Peyer's patch (tissue), 4 donors: ENCODE data around the gene CTNNA2. TPM values are rescaled to one million over a fixed set of nuclear protein-coding genes. Genes with fewer than 3 reads are reported as not detected.
A peak's percentile ranks its signal among the peaks of the same experiment; 100 is the strongest.

Source experiments
- DNase-seq, 3 donors: peaks; one replicate each; pipeline ENCODE4 v3.0.0-alpha.2; 2017 to 2019
- H3K27ac ChIP-seq, 4 donors: fragments of 200-600 bp; sonication (generic); one replicate each; pipeline ENCODE4 v1.5.1; 2016 to 2019
- H3K27me3 ChIP-seq, 2 donors: fragments of 200-600 bp; sonication (generic); one replicate each; pipeline ENCODE4 v1.5.1; 2019
- H3K36me3 ChIP-seq, 3 donors: fragments of 200-600 bp; sonication (generic); one replicate each; pipeline ENCODE4 v1.5.1; 2016 to 2019
- H3K4me1 ChIP-seq, 4 donors: fragments of 200-600 bp; sonication (generic); one replicate each; pipeline ENCODE4 v1.5.1; 2016 to 2019
- H3K4me3 ChIP-seq, 4 donors: fragments of 200-600 bp; sonication (generic); 1 replicate in 3 of 4; 2 replicates in 1 of 4; pipeline ENCODE4 v1.5.1; 2016 to 2019; ENCODE audit warnings: mild to moderate bottlenecking in 1 of 4
- H3K9me3 ChIP-seq, 4 donors: fragments of 200-600 bp; sonication (generic); one replicate each; pipeline ENCODE4 v1.5.1; 2016 to 2019; ENCODE audit warnings: mild to moderate bottlenecking in 1 of 4
- POLR2A ChIP-seq, 2 donors: fragments of 450-650 bp; IDR thresholded peaks; one replicate each; pipeline ENCODE4 v1.5.1; 2017; ENCODE audit warnings: antibody characterized with exemption in 2 of 2, mild to moderate bottlenecking in 2 of 2, moderate library complexity in 2 of 2
- total RNA-seq, 4 donors: library from RNA; depleted of rRNA; stranded (reverse); fragments of >200 nt; gene quantifications; one replicate each; pipeline ENCODE4 v1.1.0, GENCODE V29; 2016
- TF ChIP-seq, protein P1 (sequence below), 6 experiments: fragments of 450-650 bp in 4 of 6; fragments of 200-600 bp in 2 of 6; sonication (generic) in 1 of 6; IDR thresholded peaks; one replicate each; pipeline ENCODE4 v1.5.1; 2017 to 2019; ENCODE audit warnings: antibody characterized with exemption in 6 of 6, mild to moderate bottlenecking in 3 of 6, moderate library complexity in 1 of 6

CTNNA2 gene
- total RNA-seq, 4 donors from 2014 or later, result 0.67 to 5.3 (median 0.88) TPM; not detected in 1

DNA sequence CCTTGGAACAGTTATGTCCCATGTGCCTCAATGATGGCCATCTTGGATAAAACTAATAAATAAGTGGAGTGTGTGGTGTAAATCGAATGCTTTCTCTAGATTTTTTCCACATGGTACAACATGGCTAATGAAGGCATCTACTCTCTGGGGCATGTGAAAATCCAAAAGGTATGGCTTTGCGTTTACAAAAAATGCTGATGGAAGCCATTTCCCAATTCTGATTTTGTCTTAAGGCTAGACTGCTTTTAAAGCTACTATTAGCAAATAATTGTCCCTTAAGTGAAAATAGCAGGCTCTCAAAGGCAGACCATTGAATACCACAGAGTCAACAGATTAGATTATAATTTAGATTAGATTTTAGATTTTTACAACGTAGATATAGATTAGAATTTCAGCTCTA lies 608.0 kb downstream of the CTNNA2 start:
- Histone ChIP-seq H3K9me3 (no peaks in the 10 kb centered on the region), H3K4me1 (no peaks in the 10 kb centered on the region), H3K27me3 (no peaks in the 10 kb centered on the region), H3K4me3 (no peak overlapping the region), H3K27ac (no peak overlapping the region), H3K36me3 (no peaks in the 10 kb centered on the region)
- TF ChIP-seq POLR2A (IDR thresholded peaks at IDR 0.05), result no peak
- TF ChIP-seq, protein P1, sequence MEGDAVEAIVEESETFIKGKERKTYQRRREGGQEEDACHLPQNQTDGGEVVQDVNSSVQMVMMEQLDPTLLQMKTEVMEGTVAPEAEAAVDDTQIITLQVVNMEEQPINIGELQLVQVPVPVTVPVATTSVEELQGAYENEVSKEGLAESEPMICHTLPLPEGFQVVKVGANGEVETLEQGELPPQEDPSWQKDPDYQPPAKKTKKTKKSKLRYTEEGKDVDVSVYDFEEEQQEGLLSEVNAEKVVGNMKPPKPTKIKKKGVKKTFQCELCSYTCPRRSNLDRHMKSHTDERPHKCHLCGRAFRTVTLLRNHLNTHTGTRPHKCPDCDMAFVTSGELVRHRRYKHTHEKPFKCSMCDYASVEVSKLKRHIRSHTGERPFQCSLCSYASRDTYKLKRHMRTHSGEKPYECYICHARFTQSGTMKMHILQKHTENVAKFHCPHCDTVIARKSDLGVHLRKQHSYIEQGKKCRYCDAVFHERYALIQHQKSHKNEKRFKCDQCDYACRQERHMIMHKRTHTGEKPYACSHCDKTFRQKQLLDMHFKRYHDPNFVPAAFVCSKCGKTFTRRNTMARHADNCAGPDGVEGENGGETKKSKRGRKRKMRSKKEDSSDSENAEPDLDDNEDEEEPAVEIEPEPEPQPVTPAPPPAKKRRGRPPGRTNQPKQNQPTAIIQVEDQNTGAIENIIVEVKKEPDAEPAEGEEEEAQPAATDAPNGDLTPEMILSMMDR (IDR thresholded peaks at IDR 0.05), result no peak
- DNase-seq, result no peak

DNA sequence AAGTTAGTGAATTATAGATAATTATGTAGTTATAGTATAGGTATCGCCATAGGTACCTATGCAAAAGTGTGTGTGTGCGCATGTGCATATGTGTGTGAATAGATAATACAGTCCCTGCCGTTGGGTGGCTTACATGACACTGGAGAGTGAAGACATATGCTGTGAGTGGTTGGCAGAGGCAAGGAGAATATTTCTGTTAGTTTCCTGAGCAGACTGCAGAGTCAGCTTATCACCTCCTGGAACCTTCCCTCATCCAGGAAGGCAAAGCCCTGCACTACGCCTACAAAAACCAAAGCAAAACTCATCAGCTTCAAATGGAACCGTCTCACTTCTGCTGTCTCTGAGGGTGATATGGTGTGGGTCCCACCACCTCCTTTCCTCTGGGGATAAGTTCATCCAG lies 609.8 kb downstream of the CTNNA2 start:
- Histone ChIP-seq H3K36me3 (no peaks in the 10 kb centered on the region), H3K4me1 (no peaks in the 10 kb centered on the region), H3K27ac (no peak overlapping the region), H3K4me3 (no peak overlapping the region), H3K9me3 (no peaks in the 10 kb centered on the region), H3K27me3 (no peaks in the 10 kb centered on the region)
- no peak for TF ChIP-seq POLR2A (IDR thresholded peaks at IDR 0.05)
- TF ChIP-seq, protein P1 (IDR thresholded peaks at IDR 0.05), result no peak
- DNase-seq, result no peak

DNA sequence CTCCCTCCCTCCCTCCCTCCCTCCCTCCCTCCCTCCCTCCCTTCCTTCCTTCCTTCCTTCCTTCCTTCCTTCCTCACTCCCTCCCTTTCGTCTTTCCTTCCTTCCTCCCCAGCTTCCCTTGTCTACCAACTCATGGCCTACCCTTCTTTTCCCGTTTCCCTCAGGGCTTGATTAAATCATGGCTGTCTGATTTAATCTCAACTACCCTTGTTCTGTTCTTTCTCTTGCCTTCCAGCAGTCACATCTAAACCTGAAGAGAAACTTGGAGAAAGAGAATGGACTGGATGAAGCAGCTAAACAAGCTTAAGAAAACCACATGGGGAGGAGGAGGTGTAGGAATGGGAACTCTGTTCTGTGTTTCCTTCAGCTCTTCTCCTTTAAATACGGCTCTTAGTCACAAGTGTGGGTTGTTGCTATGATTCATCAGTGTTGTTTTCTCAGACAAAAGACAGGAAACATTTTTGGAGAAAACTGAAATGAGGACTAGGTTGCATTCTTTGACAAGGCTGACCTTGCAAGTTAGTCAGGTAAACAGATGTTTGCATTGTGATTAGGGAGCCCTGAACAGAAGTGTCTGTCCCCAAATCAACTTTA lies 613.8 kb downstream of the CTNNA2 start:
- TF ChIP-seq POLR2A (IDR thresholded peaks at IDR 0.05), result no peak
- TF ChIP-seq, protein P1 (IDR thresholded peaks at IDR 0.05), result no peak
- no peak overlapping the region for H3K27ac ChIP-seq
- H3K9me3 ChIP-seq, result no peaks in the 10 kb centered on the region
- H3K4me3 ChIP-seq, result no peak overlapping the region
- DNase-seq, result no peak
- no peaks in the 10 kb centered on the region for H3K27me3 ChIP-seq
- H3K4me1 ChIP-seq, result no peaks in the 10 kb centered on the region
- no peaks in the 10 kb centered on the region for H3K36me3 ChIP-seq

DNA sequence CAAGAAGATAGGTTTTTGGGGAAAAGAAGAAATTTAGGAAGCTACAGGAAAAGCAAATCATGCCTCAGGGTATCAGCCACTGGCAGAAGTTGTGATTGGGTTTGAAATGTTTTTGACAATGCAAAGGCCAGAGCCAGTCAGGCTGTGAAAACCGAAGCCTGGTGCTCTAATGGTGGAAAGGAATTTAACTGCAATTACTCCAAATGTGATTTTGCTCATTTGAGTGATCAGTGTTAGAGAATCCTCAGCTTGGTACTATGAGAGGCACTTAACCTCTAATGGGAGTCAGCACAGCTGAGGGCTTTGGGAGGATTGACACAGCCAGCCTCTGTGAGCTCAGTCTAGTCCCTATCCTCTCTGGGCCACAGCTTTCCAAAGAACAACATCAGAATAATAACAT lies 615.2 kb downstream of the CTNNA2 start:
- no peak for DNase-seq
- Histone ChIP-seq H3K27ac (no peak overlapping the region), H3K4me1 (peaks cover 0 to 4% (median 1%) of the 10 kb centered on the region in 4 donors), H3K4me3 (no peak overlapping the region), H3K36me3 (no peaks in the 10 kb centered on the region), H3K27me3 (no peaks in the 10 kb centered on the region), H3K9me3 (no peaks in the 10 kb centered on the region)
- TF ChIP-seq, protein P1 (IDR thresholded peaks at IDR 0.05), result no peak
- TF ChIP-seq POLR2A (IDR thresholded peaks at IDR 0.05), result no peak

DNA sequence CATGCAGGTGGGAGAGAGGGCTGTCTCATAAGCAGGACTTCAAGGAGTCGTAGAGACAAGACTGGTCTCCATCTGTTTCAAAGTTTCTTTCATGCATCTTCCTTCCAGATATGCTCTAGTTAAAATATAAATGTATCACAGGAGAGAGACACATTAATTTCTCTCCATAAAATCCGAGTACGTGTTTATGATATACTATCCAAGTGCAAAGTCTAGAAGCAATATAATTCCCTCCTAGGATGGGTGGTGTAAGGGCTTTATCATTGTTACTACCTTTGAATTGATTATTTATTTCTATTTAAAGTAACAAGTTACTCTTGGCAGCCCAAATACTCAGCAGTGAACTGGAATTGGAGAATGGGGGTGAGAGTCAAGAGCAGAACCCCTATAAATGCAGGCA lies 619.4 kb downstream of the CTNNA2 start:
- TF ChIP-seq POLR2A (IDR thresholded peaks at IDR 0.05), result no peak
- TF ChIP-seq, protein P1 (IDR thresholded peaks at IDR 0.05), result no peak
- Histone ChIP-seq H3K4me3 (no peak overlapping the region), H3K4me1 (peaks cover 0 to 6% (median 3%) of the 10 kb centered on the region in 4 donors), H3K27me3 (no peaks in the 10 kb centered on the region), H3K27ac (peak overlapping the region in 1 of 4 donors; percentile 43), H3K9me3 (no peaks in the 10 kb centered on the region), H3K36me3 (no peaks in the 10 kb centered on the region)
- no peak for DNase-seq

DNA sequence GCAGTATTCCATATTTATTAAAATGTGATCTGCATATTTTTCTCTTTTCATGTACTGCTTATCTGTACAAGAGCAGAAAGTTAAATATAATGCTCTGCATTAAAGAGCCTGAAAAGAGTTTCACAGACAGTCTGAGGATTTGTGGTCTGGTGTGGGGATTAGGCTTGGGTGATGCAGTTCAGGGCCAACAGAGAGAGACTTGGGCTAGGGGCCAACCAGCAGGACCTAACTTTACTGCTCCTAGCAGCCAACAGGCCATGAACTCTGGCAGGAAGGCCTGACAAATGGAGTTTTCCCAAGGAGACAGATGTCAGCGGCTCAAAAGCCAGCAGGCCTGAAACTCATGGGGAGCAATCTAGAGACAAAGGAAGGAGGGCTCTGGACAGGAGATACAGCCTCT lies 622.1 kb downstream of the CTNNA2 start:
- no peak overlapping the region for H3K4me3 ChIP-seq
- H3K27me3 ChIP-seq, result no peaks in the 10 kb centered on the region
- no peaks in the 10 kb centered on the region for H3K36me3 ChIP-seq
- peaks cover 0 to 6% (median 3%) of the 10 kb centered on the region in 4 donors for H3K4me1 ChIP-seq
- TF ChIP-seq POLR2A (IDR thresholded peaks at IDR 0.05), result no peak
- TF ChIP-seq, protein P1 (IDR thresholded peaks at IDR 0.05), result no peak
- H3K27ac ChIP-seq, result no peak overlapping the region
- DNase-seq, result no peak
- no peaks in the 10 kb centered on the region for H3K9me3 ChIP-seq
